SH-SY5Y (cell line): Measurements from ENCODE around the gene EDEM1.

Source experiments
- GATA2 ChIP-seq: IDR thresholded peaks from 2 replicates; pipeline ENCODE4 v1.6.1; 2011; ENCODE audit warnings: mild to moderate bottlenecking, low read depth, low read length
- GATA3 ChIP-seq: IDR thresholded peaks from 2 replicates; pipeline ENCODE4 v1.6.1; 2011; ENCODE audit warnings: low read depth, mild to moderate bottlenecking, low read length, moderate library complexity

DNA sequence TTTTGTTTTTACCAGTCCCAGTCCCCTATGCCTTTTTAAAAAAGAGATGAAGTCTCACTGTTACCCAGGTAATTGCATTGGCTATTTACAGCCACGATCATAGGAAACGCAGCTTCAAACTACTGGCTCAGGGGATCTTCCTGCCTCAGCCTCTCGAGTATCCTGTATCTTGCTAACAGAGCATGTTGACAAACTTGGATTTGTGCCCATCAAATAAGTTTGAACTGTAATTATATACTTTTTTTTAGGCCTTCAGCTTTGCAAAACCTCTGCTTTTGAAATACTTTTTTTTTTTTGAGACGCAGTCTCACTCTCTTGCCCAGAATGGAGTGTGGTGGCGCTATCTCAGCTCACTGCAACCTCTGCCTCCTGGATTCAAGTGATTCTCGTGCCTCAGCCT lies 3.0 kb upstream of the EDEM1 start:
- TF ChIP-seq GATA2 (no peak), GATA3 (no peak)
